Measurements from ENCODE around the gene EIF5A.
"Not testable (repeated sequence)": the region's sequence is repeated elsewhere in the genome, so short reads cannot be mapped to it uniquely, and the experiment has no call there.

Gene EIF5A

DNA sequence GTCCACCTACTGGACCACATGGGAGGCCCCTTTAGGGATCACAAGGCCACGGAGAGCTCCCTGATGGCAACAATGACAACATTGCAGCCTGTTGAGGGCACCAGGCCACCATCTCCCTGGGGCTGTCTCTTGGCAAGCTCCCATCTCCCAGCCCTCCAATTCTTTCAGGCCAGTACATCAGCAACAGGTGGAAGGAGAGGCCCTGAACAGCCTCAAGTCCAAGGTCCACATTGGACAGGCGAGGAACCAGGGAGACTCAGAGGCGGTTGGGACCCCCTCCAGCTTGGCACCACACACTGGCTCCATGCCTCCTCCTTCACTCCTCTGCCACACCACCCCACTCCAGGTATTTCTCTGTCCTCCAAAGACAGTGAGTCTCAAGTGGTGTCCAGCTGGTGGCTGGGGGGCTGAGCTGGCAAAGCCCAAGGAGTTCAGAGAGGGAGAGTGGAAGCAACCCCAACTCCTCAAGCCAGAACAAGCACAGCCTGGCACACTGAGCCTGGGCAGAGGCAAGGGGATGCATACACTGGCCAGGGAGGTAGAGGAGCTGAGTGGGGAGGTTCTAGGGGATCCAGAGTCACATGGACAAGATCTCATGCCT, 27.6 kb downstream of the EIF5A start:
- H3K4me3 ChIP-seq, result no peak overlapping the region
- DNase-seq (ENCODE audit: low spot score), result no peak
- H3K27ac ChIP-seq, result no peak overlapping the region
- TF ChIP-seq, protein P1, sequence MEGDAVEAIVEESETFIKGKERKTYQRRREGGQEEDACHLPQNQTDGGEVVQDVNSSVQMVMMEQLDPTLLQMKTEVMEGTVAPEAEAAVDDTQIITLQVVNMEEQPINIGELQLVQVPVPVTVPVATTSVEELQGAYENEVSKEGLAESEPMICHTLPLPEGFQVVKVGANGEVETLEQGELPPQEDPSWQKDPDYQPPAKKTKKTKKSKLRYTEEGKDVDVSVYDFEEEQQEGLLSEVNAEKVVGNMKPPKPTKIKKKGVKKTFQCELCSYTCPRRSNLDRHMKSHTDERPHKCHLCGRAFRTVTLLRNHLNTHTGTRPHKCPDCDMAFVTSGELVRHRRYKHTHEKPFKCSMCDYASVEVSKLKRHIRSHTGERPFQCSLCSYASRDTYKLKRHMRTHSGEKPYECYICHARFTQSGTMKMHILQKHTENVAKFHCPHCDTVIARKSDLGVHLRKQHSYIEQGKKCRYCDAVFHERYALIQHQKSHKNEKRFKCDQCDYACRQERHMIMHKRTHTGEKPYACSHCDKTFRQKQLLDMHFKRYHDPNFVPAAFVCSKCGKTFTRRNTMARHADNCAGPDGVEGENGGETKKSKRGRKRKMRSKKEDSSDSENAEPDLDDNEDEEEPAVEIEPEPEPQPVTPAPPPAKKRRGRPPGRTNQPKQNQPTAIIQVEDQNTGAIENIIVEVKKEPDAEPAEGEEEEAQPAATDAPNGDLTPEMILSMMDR (IDR thresholded peaks at IDR 0.05), result no peak

DNA sequence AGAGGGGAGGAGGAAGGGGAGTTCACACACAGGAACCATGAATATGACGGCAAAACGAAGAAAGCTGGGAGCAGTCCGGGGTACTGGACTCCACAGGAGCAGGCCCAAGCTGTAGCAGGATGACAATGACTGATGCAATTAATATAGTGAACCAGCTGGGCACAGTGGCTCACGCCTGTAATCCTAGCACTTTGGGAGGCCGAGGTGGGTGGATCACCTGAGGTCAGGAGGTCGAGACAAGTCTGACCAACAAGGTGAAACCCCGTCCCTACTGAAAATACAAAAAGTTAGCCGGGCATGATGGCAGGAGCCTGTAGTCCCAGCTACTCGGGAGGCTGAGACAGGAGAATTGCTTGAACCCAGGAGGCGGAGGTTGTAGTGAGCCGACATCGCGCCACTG, 28.3 kb downstream of the EIF5A start:
- H3K4me3 ChIP-seq; DNase-seq (ENCODE audit: low spot score); H3K27ac ChIP-seq: not testable (repeated sequence)

DNA sequence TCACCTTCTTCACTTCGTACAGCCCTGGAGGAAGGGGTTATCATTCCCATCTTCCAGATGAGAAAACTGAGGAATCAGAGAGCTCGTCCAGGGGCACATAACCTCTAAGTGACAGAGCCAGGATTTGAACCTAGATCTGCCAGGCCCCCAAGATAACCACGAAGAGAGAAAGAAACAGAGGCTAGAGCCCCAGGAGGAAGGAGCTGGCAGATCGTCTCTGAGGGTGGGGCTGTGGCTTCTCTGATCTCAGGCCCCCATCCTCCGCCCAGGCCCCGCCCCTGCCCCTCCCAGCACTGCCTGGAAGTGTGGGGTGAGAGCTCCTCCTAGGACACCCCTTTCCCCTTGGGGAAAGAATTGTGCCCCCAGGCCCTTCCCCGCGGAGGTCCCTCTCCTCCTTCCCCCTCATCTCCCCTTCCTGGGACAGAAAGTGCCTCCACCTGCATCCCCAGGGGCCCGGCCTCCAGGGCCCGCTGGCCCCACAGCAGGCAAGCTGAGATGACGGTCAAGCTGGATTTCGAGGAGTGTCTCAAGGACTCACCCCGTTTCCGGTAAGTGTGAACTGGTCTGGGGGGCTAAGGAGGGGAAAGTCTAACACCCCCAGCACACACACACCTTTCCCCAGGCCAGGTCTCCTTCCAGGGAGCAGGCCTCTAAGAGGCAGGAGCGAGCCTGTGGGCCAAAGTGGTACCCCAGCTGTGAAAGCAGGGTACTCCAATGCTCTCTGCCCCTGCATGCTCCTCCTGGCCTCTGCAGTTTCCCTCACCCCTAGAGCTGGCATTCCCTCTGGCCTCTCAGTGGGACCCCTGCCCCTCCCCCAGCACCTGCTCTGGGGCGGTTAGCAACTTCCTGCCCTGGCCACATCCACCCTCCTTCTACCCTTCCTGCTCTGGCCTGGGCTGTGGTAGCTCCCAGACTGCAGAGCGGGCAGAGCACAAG, 29.1 kb downstream of the EIF5A start, which contains the start of gene ACAP1:
ACAP1 (plus strand) TSS at position 290 of the 936 bp plus-strand sequence; CDS start at position 496, 206 bp downstream.
- Histone ChIP-seq H3K4me3 (no peak within 1 kb of the TSS), H3K27ac (no peak within 1 kb of the TSS)
- TF ChIP-seq, protein P1 (IDR thresholded peaks at IDR 0.05), result no peak
- DNase-seq (ENCODE audit: low spot score), result no peak

DNA sequence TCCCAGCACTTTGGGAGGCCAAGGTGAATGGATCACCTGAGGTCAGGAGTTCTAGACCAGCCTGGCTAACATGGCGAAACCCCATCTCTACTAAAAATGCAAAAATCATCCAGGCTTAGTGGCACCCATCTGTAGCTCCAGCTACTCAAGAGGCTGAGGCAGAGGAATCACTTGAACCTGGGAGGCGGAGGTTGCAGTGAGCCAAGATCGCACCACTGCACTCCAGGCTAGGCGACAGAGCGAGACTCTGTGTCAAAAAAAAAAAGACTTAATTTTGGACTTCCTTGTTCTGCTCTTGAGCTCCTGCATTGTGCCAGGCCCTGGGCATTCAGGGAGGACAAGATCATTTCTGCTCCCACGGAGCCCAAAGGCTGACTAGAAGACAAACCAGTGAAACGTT, 30.2 kb downstream of the EIF5A start:
- H3K4me3 ChIP-seq; DNase-seq (ENCODE audit: low spot score); H3K27ac ChIP-seq: not testable (repeated sequence)

DNA sequence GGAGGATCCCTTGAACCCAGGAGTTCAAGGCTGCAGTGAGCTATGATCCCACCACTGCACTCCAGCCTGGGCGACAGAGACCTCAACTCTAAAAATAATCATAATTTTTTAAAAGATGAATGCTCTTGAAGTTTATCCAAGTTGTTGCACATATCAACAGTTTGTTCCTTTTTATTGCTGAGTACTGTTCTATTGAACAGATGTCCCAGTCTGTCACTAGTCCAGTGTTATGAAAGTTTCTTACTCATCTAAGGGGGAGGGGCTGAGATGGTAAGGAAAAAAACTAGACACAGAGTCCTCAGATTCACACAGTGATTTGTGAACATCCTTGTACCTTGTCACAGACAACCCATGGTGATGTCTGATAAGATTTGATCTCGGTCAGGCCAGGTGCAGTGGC, 32.8 kb downstream of the EIF5A start:
- no peak for DNase-seq (ENCODE audit: low spot score)
- Histone ChIP-seq H3K27ac (no peak overlapping the region), H3K4me3 (no peak overlapping the region)
- TF ChIP-seq, protein P1 (IDR thresholded peaks at IDR 0.05), result no peak

DNA sequence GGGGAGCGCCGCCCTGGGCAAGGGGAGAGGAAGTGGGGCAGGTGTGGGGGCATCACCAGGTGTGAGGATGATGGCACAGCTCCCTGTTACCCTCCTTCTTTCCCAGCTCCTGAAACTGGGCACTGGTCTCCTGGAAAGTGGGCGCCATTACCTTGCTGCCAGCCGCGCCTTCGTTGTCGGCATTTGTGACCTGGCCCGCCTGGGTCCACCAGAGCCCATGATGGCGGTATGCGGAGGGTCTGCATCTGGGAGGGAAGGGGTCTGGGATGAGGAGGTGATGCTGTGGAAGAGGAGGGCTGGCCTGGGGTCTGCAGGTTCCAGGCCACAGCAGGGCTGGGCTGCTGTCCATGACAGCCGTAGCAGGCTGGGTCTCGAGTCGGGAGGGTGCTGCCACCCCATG, 34.4 kb downstream of the EIF5A start:
- no peak for DNase-seq (ENCODE audit: low spot score)

DNA sequence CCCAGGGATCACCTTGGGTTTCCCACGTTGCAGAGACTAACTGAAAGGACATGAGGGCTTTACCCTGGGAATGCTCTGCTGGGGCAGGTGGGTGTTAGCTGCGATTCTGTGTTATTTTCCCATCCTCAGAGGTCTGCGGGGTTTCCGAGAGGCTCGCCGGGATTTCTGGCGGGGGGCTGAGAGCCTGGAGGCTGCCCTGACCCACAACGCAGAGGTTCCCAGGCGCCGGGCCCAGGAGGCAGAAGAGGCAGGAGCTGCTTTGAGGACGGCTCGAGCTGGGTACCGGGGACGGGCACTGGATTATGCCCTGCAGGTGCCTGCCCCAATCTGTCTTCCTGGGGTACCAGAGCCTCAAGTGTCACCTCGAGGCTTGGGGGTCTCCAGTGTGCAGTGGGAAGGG, 35.8 kb downstream of the EIF5A start:
- TF ChIP-seq, protein P1 (IDR thresholded peaks at IDR 0.05), result no peak
- no peak for DNase-seq (ENCODE audit: low spot score)
- no peak overlapping the region for H3K27ac ChIP-seq

More for the DNA sequence above, 34.4 kb downstream of the EIF5A start:
- TF ChIP-seq, protein P1 (IDR thresholded peaks at IDR 0.05), result no peak
- H3K27ac ChIP-seq, result no peak overlapping the region
- H3K4me3 ChIP-seq, result no peak overlapping the region

More for the DNA sequence above, 35.8 kb downstream of the EIF5A start:
- no peak overlapping the region for H3K4me3 ChIP-seq
